ENCODE data around the gene GART. TPM values are rescaled to one million over a fixed set of nuclear protein-coding genes. Genes with fewer than 3 reads are reported as not detected.

Gene GART
- total and polyA plus RNA-seq, 10 of the 15 experiments (the other 5 are each of a cell fraction or from before 2014, with no cell fraction given), result 44.7 to 178 (median 106) TPM

- TF ChIP-seq PRDM15 (CRISPR knock-in tag; IDR thresholded peaks at IDR 0.05) (no peak), SMAD5 (IDR thresholded peaks at IDR 0.05; ENCODE audit: low read depth) (peak; percentile 42; the same call in 1 of the 2 replicates), YY1 (IDR thresholded peaks at IDR 0.05; ENCODE audit: low read depth, low read length) (peak; percentile 47; the same call in 1 of the 2 replicates), SUZ12 (IDR thresholded peaks at IDR 0.05; ENCODE audit: unreplicated experiment) (no peak), JUND (IDR thresholded peaks at IDR 0.05; ENCODE audit: low read depth, low read length) (peak; percentile 96), E2F8 (IDR thresholded peaks at IDR 0.05; ENCODE audit: low read depth, partially characterized antibody) (no peak), CBX5 (IDR thresholded peaks at IDR 0.05; ENCODE audit: low read depth) (no peak), MTA3 (IDR thresholded peaks at IDR 0.05; ENCODE audit: borderline replicate concordance, low read length) (no peak), BHLHE40 (IDR thresholded peaks at IDR 0.05; ENCODE audit: borderline replicate concordance in 1 of 2, low read depth in 2 of 2, low read length in 1 of 2) (peak; percentile 93 to 94), PAX8 (IDR thresholded peaks at IDR 0.05) (no peak)
These were observed 50.4 kb downstream of the GART start, which contains the start of gene DNAJC28 (continued) for GRCh38 chr21:33491373-33492102.

Measured in GM12878 (cell line).